B cell (primary cell): ENCODE results near the gene EMP3. TPM values are rescaled to one million over a fixed set of nuclear protein-coding genes. Genes with fewer than 3 reads are reported as not detected.

ENCODE experiments used
- ATAC-seq: fragments of 200-7000 bp; cut with Tn5 transposase; one replicate; pipeline ENCODE4 v1.10.0; 2021; ENCODE audit warnings: low read depth, mild to moderate bottlenecking, moderate number of reproducible peaks, moderate library complexity
- CTCF ChIA-PET: fragments of 350-600 bp; sonication (Branson Sonifier 250); formaldehyde crosslinking; loops from one replicate; lab custom pipeline; 2021; ENCODE audit warnings: antibody characterized with exemption, inconsistent platforms; lab: Charles Lee
- POLR2A ChIA-PET: fragments of 350-600 bp; sonication (Branson Sonifier 250); formaldehyde crosslinking; loops from one replicate; lab custom pipeline; 2021; ENCODE audit warnings: antibody characterized with exemption; lab: Charles Lee
- DNase-seq: peaks from one replicate; pipeline ENCODE4 v3.0.0; 2013
- H2AFZ ChIP-seq: 2 replicates; pipeline ENCODE4 v1.6.1; 2012; ENCODE audit warnings: mild to moderate bottlenecking, low read depth, low read length; ENCODE audit not compliant: insufficient read depth, poor library complexity, severe bottlenecking
- H3K27ac ChIP-seq, 2 donors: 1 replicate in 1 of 2; 2 replicates in 1 of 2; pipeline ENCODE4 v1.5.1; 2012 to 2013; ENCODE audit warnings: low read length in 2 of 2, mild to moderate bottlenecking in 2 of 2, moderate library complexity in 1 of 2
- H3K27me3 ChIP-seq, 4 experiments: fragments of 200-600 bp in 1 of 4; sonication (generic) in 1 of 4; replicated peaks in 1 of 4; 1 replicate in 2 of 4; 2 replicates in 2 of 4; pipeline versions ENCODE4 v1.6.1 to v1.7.0; 2013 to 2016; ENCODE audit warnings: low read length in 3 of 4, mild to moderate bottlenecking in 2 of 4, mixed read lengths in 1 of 4, moderate library complexity in 1 of 4; ENCODE audit not compliant: insufficient read depth in 4 of 4, control insufficient read depth in 3 of 4; ENCODE audit errors: control extremely low read depth in 1 of 4
- H3K36me3 ChIP-seq, 2 experiments: replicated peaks in 1 of 2; 1 replicate in 1 of 2; 2 replicates in 1 of 2; pipeline versions ENCODE4 v1.6.1 to v1.7.1; 2013; ENCODE audit warnings: low read length in 1 of 2; ENCODE audit not compliant: insufficient read depth in 2 of 2, control insufficient read depth in 1 of 2; ENCODE audit errors: control extremely low read depth in 1 of 2, extremely low read depth in 1 of 2
- H3K4me1 ChIP-seq, 2 donors: fragments of 200-600 bp in 1 of 2; sonication (generic) in 1 of 2; 1 replicate in 1 of 2; 2 replicates in 1 of 2; pipeline versions ENCODE4 v1.5.1 to v1.6.1; 2013 to 2017; ENCODE audit warnings: low read length in 2 of 2; ENCODE audit not compliant: control insufficient read depth in 2 of 2, insufficient read depth in 2 of 2
- H3K4me2 ChIP-seq: replicated peaks from 2 replicates; pipeline ENCODE3; 2012; ENCODE audit warnings: mild to moderate bottlenecking, low read depth, low read length; ENCODE audit not compliant: poor library complexity, severe bottlenecking
- H3K4me3 ChIP-seq, 5 experiments: fragments of 200-600 bp in 1 of 5; sonication (generic) in 1 of 5; 1 replicate in 3 of 5; 2 replicates in 2 of 5; pipeline versions ENCODE4 v1.5.1 to v1.7.0; 2011 to 2016; ENCODE audit warnings: low read length in 4 of 5, mild to moderate bottlenecking in 4 of 5, low read depth in 2 of 5, control low read depth in 1 of 5, moderate library complexity in 1 of 5; ENCODE audit not compliant: insufficient read depth in 1 of 5; ENCODE audit errors: control extremely low read depth in 1 of 5, extremely low read depth in 1 of 5
- H3K79me2 ChIP-seq: fragments of 200-600 bp; sonication (generic); one replicate; pipeline ENCODE4 v1.6.0; 2016; ENCODE audit warnings: low read length; ENCODE audit not compliant: control insufficient read depth, insufficient read depth
- H3K9ac ChIP-seq: fragments of 200-600 bp; sonication (generic); 2 replicates; pipeline ENCODE4 v1.6.1; 2017; ENCODE audit warnings: mild to moderate bottlenecking, low read length, moderate library complexity
- H3K9me3 ChIP-seq, 3 donors: one replicate each; pipeline versions ENCODE4 v1.6.1 to v1.7.1; 2013; ENCODE audit warnings: low read length in 2 of 3; ENCODE audit not compliant: control insufficient read depth in 2 of 3, insufficient read depth in 1 of 3; ENCODE audit errors: control extremely low read depth in 1 of 3
- H4K20me1 ChIP-seq: 2 replicates; pipeline ENCODE4 v1.6.0; 2012; ENCODE audit warnings: mild to moderate bottlenecking, low read length; ENCODE audit not compliant: insufficient read depth, control insufficient read depth, poor library complexity, severe bottlenecking
- H3K27ac Mint-ChIP-seq: one replicate; pipeline ENCODE4 v1.8.0; 2021; ENCODE audit warnings: mixed read lengths
- H3K27me3 Mint-ChIP-seq: one replicate; pipeline ENCODE4 v1.8.0; 2021; ENCODE audit warnings: mixed read lengths
- H3K4me1 Mint-ChIP-seq: one replicate; pipeline ENCODE4 v1.8.0; 2021; ENCODE audit warnings: mixed read lengths
- H3K4me3 Mint-ChIP-seq: one replicate; pipeline ENCODE4 v1.8.0; 2021; ENCODE audit warnings: mixed read lengths
- H3K9me3 Mint-ChIP-seq: one replicate; pipeline ENCODE4 v1.8.0; 2022; ENCODE audit warnings: mixed read lengths; ENCODE audit not compliant: insufficient read depth
- EZH2 ChIP-seq: IDR thresholded peaks from 2 replicates; pipeline ENCODE4 v1.6.1; 2012; ENCODE audit warnings: borderline replicate concordance, low read depth, mild to moderate bottlenecking, moderate library complexity, low read length; ENCODE audit not compliant: insufficient read depth, poor library complexity, severe bottlenecking
- WGBS: methylation state at CpG from one replicate; pipeline ENCODE4 v1.1.5; 2013; ENCODE audit warnings: missing lambda C conversion rate; ENCODE audit not compliant: insufficient coverage; 5-methylcytosine and 5-hydroxymethylcytosine counted together
- intact Hi-C: fragments of 100-400 bp; cut with micrococcal nuclease; formaldehyde crosslinking; loops from one replicate; pipeline ENCODE4 v1.10.0; 2022
- polyA plus RNA-seq: library from polyadenylated mRNA; depleted of rRNA; stranded (reverse); fragments of >200 nt; gene quantifications from 2 replicates; pipeline ENCODE4 v1.2.3, GENCODE V29; 2012
- total RNA-seq, 2 donors: library from RNA; stranded (reverse); fragments of 120-200 nt in 1 of 2; gene quantifications; 1 replicate in 1 of 2; 2 replicates in 1 of 2; pipeline versions ENCODE4 v1.2.3 to v1.2.4, GENCODE V29; 2013 to 2022
- TF ChIP-seq, protein P1 (sequence below): fragments of 200-600 bp; IDR thresholded peaks from one replicate; pipeline ENCODE4 v1.8.0; 2022; ENCODE audit warnings: antibody characterized with exemption, mild to moderate bottlenecking

Gene EMP3
- total and polyA plus RNA-seq, 2 donors (not counting 1 experiment from before 2014, with no cell fraction given) = 326 to 595 TPM

DNA sequence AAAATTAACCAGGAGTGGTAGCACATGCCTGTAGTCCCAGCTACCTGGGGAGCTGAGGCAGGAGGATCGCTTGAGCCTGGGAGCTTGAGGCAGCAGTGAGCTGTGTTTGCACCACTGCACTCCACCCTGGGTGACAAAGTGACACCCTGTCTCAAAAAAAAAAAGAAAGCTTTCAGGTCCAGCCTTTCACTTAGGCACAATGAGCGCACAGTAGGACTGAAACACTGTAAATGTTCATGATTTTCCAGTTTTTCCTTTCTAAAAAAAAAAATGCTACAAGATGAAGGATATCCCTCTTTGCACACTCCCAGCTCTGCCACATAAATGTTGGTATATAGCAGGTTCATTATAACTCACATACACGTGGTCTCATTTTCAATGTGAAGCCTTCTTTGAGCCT, 37.6 kb upstream of the EMP3 start:
- intact Hi-C loops = no loop called here
- no peak for DNase-seq
- Histone ChIP-seq H2AFZ (no peak overlapping the region), H3K4me3 (no peak overlapping the region), H3K9ac (no peak overlapping the region), H3K79me2 (no peaks in the 10 kb centered on the region), H4K20me1 (no peaks in the 10 kb centered on the region), H3K27me3 (no peaks in the 10 kb centered on the region), H3K36me3 (peaks cover 0 to 4% of the 10 kb centered on the region in 2 experiments), H3K4me1 (peaks cover 4 to 13% of the 10 kb centered on the region in 2 donors), H3K9me3 (peaks cover 0 to 9% (median 5%) of the 10 kb centered on the region in 3 donors), H3K27ac (no peak overlapping the region), H3K4me2 (no peak overlapping the region)
- no peak for ATAC-seq
- WGBS = 100% methylated on average over 1 of the region's 3 CpGs
- POLR2A ChIA-PET = no interaction called here
- CTCF ChIA-PET = interaction anchor here (0.7 to 1.9 kb wide), 3 partner anchors 10 to 96 kb away, joined by 3 to 5 read pairs (median 4); no protein-coding TSS in a partner anchor
- Mint-ChIP-seq H3K27ac (no peak overlapping the region), H3K9me3 (no peaks in the 10 kb centered on the region), H3K4me1 (peaks cover 10% of the 10 kb centered on the region), H3K27me3 (no peaks in the 10 kb centered on the region), H3K4me3 (no peak overlapping the region)
- no peak for TF ChIP-seq EZH2
- TF ChIP-seq, protein P1, sequence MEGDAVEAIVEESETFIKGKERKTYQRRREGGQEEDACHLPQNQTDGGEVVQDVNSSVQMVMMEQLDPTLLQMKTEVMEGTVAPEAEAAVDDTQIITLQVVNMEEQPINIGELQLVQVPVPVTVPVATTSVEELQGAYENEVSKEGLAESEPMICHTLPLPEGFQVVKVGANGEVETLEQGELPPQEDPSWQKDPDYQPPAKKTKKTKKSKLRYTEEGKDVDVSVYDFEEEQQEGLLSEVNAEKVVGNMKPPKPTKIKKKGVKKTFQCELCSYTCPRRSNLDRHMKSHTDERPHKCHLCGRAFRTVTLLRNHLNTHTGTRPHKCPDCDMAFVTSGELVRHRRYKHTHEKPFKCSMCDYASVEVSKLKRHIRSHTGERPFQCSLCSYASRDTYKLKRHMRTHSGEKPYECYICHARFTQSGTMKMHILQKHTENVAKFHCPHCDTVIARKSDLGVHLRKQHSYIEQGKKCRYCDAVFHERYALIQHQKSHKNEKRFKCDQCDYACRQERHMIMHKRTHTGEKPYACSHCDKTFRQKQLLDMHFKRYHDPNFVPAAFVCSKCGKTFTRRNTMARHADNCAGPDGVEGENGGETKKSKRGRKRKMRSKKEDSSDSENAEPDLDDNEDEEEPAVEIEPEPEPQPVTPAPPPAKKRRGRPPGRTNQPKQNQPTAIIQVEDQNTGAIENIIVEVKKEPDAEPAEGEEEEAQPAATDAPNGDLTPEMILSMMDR = no peak

GRCh38 chr19:48290401-48290770, 35.0 kb upstream of the EMP3 start:
- WGBS = 47% methylated on average over 5 of the region's 10 CpGs
- DNase-seq (no peak), ATAC-seq (no peak)
- Histone ChIP-seq H3K27ac (no peak overlapping the region), H2AFZ (no peak overlapping the region), H4K20me1 (no peaks in the 10 kb centered on the region), H3K36me3 (peaks cover 0 to 4% of the 10 kb centered on the region in 2 experiments), H3K4me3 (no peak overlapping the region), H3K9ac (no peak overlapping the region), H3K79me2 (no peaks in the 10 kb centered on the region), H3K4me1 (peaks cover 4 to 13% of the 10 kb centered on the region in 2 donors), H3K4me2 (peak overlapping the region; percentile 91), H3K9me3 (peaks cover 0 to 7% (median 0%) of the 10 kb centered on the region in 3 donors), H3K27me3 (no peaks in the 10 kb centered on the region)
- Mint-ChIP-seq H3K9me3 (no peaks in the 10 kb centered on the region), H3K27ac (no peak overlapping the region), H3K4me1 (peaks cover 10% of the 10 kb centered on the region), H3K4me3 (no peak overlapping the region), H3K27me3 (no peaks in the 10 kb centered on the region)
- ChIA-PET CTCF (interaction anchor here (0.6 to 5.4 kb wide), 13 partner anchors 18 to 319 kb away, joined by 3 to 52 read pairs (median 3); partner anchors contain the start of genes PLA2G4C and ZNF114), POLR2A (no interaction called here)
- no peak for TF ChIP-seq EZH2
- TF ChIP-seq, protein P1 = no peak
- intact Hi-C loops = no loop called here
